Panc1 (cell line): ENCODE results near the gene VWA7.

ENCODE experiments used
- CTCF ChIP-seq: fragments of 450-650 bp; IDR thresholded peaks from 2 replicates; pipeline ENCODE4 v1.5.1; 2017; ENCODE audit warnings: mild to moderate bottlenecking
- POLR2AphosphoS5 ChIP-seq: IDR thresholded peaks from 2 replicates; pipeline ENCODE4 v1.6.1; 2012; ENCODE audit warnings: mild to moderate bottlenecking, low read depth, low read length, moderate library complexity
- SIN3A ChIP-seq: IDR thresholded peaks from 2 replicates; pipeline ENCODE4 v1.6.1; 2012; ENCODE audit warnings: low read depth, mild to moderate bottlenecking, low read length, moderate library complexity, borderline replicate concordance; ENCODE audit not compliant: insufficient read depth
- TCF7L2 ChIP-seq: IDR thresholded peaks from 2 replicates; pipeline ENCODE4 v1.6.1; 2011; ENCODE audit warnings: mild to moderate bottlenecking, low read depth, low read length, inconsistent platforms
- TF ChIP-seq, protein P1 (sequence below), 2 experiments: IDR thresholded peaks; 2 replicates each; pipeline ENCODE4 v1.6.1; 2011 to 2012; ENCODE audit warnings: low read depth in 2 of 2, control low read depth in 1 of 2, low read length in 1 of 2, mild to moderate bottlenecking in 1 of 2, moderate library complexity in 1 of 2; ENCODE audit not compliant: insufficient read depth in 1 of 2

DNA sequence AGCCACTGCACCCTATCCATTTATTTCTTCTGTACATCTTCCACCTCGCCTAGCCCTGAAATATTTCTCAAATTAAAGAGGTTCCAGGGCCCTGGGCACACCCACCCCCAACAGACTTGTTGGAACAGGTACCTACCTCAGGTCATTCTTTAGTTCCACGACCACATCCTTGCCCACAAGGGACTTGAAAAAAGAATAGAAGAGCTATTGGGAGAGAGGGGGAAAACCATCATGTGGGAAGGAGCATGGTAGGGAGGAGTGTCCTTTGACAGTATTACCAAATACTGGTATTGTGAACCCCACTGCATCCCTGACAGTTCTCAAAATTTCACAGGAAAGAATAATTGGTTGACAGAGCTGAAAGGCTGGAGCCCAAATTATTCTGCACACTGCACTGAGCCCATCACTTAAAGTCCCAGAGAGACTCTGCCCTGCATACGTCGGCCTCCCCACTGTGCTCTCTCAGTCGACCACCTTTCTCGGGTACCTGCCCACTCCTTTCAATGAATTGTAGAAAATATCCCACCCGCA is 28.9 kb upstream of the VWA7 start:
- TF ChIP-seq POLR2AphosphoS5 (no peak), CTCF (no peak), TCF7L2 (no peak), SIN3A (no peak)
- TF ChIP-seq, protein P1, sequence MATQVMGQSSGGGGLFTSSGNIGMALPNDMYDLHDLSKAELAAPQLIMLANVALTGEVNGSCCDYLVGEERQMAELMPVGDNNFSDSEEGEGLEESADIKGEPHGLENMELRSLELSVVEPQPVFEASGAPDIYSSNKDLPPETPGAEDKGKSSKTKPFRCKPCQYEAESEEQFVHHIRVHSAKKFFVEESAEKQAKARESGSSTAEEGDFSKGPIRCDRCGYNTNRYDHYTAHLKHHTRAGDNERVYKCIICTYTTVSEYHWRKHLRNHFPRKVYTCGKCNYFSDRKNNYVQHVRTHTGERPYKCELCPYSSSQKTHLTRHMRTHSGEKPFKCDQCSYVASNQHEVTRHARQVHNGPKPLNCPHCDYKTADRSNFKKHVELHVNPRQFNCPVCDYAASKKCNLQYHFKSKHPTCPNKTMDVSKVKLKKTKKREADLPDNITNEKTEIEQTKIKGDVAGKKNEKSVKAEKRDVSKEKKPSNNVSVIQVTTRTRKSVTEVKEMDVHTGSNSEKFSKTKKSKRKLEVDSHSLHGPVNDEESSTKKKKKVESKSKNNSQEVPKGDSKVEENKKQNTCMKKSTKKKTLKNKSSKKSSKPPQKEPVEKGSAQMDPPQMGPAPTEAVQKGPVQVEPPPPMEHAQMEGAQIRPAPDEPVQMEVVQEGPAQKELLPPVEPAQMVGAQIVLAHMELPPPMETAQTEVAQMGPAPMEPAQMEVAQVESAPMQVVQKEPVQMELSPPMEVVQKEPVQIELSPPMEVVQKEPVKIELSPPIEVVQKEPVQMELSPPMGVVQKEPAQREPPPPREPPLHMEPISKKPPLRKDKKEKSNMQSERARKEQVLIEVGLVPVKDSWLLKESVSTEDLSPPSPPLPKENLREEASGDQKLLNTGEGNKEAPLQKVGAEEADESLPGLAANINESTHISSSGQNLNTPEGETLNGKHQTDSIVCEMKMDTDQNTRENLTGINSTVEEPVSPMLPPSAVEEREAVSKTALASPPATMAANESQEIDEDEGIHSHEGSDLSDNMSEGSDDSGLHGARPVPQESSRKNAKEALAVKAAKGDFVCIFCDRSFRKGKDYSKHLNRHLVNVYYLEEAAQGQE (IDR thresholded peaks at IDR 0.05; ENCODE audit: insufficient read depth in 1 of 2, low read depth in 2 of 2, low read length in 1 of 2) = no peak
